Adipocyte (in vitro differentiated cells): ENCODE results near the gene ARHGAP42.

Experiments
- DNase-seq: peaks from one replicate; pipeline ENCODE4 v3.0.0-alpha.2; 2015; ENCODE audit warnings: low read depth
- H3K27me3 ChIP-seq: replicated peaks from 2 replicates; pipeline ENCODE4 v1.7.0; 2013; ENCODE audit warnings: mild to moderate bottlenecking, low read length, moderate library complexity; ENCODE audit not compliant: control insufficient read depth, insufficient read depth
- H3K36me3 ChIP-seq: 2 replicates; pipeline ENCODE4 v1.7.0; 2013; ENCODE audit warnings: low read length, mild to moderate bottlenecking, moderate library complexity; ENCODE audit not compliant: control insufficient read depth, insufficient read depth, severe bottlenecking
- H3K4me1 ChIP-seq: 2 replicates; pipeline ENCODE4 v1.7.0; 2013; ENCODE audit warnings: mild to moderate bottlenecking, low read length, moderate library complexity; ENCODE audit not compliant: control insufficient read depth, insufficient read depth
- H3K4me3 ChIP-seq: 2 replicates; pipeline ENCODE4 v1.7.0; 2013; ENCODE audit warnings: mild to moderate bottlenecking, low read length, moderate library complexity
- H3K9ac ChIP-seq: 2 replicates; pipeline ENCODE4 v1.7.0; 2013; ENCODE audit warnings: mild to moderate bottlenecking, low read length, moderate library complexity
- H3K9me3 ChIP-seq: 2 replicates; pipeline ENCODE4 v1.7.0; 2013; ENCODE audit warnings: mild to moderate bottlenecking, low read length, moderate library complexity; ENCODE audit not compliant: control insufficient read depth

The ARHGAP42 gene

DNA sequence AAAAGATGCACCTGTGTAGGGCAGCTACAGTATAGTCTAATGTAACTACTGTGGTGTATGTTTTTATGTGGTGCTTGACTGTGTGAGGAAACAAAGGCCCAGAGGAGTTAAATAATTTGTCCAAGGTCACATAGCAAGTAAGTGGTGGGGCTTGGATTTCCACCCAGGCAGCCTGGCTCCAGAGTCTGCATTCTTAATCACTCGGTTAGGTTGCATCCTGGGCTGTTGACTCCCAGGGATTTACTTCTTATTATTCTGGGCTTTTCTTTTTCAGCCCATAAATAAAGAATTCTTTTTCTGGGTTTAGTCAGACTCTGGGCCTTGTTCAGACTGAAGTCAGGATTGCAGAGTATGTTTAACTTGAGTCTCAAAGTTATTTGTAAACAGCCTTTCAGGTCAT is 82.1 kb downstream of the ARHGAP42 start:
- Histone ChIP-seq H3K4me3 (no peak overlapping the region), H3K9me3 (no peaks in the 10 kb centered on the region), H3K27me3 (no peaks in the 10 kb centered on the region), H3K36me3 (no peaks in the 10 kb centered on the region), H3K4me1 (no peaks in the 10 kb centered on the region), H3K9ac (no peak overlapping the region)
- DNase-seq, result peak; percentile 41

DNA sequence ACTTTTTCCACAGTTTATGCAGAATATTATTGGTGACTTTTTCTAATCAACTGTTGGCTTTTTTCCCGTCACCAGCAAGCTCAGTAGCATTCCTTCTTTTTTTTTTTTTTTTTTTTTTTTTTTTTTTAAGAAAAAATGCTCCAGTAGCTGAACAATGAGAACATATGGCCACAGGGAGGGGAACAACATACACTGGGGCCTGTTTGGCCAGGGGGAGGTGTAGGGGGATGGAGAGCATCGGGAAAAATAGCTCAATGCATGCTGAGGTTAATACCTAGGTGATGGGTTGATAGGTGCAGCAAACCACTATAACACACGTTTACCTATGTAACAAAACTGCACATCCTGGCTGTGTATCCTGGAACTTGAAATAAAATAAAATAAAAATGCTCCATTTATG is 82.5 kb downstream of the ARHGAP42 start:
- H3K4me1 ChIP-seq, result no peaks in the 10 kb centered on the region
- H3K9me3 ChIP-seq, result no peaks in the 10 kb centered on the region
- H3K36me3 ChIP-seq, result no peaks in the 10 kb centered on the region
- H3K27me3 ChIP-seq, result no peaks in the 10 kb centered on the region
- H3K9ac ChIP-seq, result no peak overlapping the region
- no peak overlapping the region for H3K4me3 ChIP-seq
- no peak for DNase-seq

GRCh38 chr11:100774132-100774531 is 87.0 kb downstream of the ARHGAP42 start:
- Histone ChIP-seq H3K9ac (no peak overlapping the region), H3K36me3 (no peaks in the 10 kb centered on the region), H3K27me3 (no peaks in the 10 kb centered on the region), H3K4me1 (no peaks in the 10 kb centered on the region), H3K4me3 (no peak overlapping the region), H3K9me3 (no peaks in the 10 kb centered on the region)
- DNase-seq, result no peak

GRCh38 chr11:100774859-100775258 is 87.8 kb downstream of the ARHGAP42 start:
- DNase-seq, result no peak

GRCh38 chr11:100776212-100776896 is 89.3 kb downstream of the ARHGAP42 start:
- no peaks in the 10 kb centered on the region for H3K4me1 ChIP-seq
- no peaks in the 10 kb centered on the region for H3K27me3 ChIP-seq
- DNase-seq, result no peak
- no peaks in the 10 kb centered on the region for H3K36me3 ChIP-seq
- H3K9me3 ChIP-seq, result no peaks in the 10 kb centered on the region
- H3K9ac ChIP-seq, result no peak overlapping the region
- H3K4me3 ChIP-seq, result no peak overlapping the region

More at GRCh38 chr11:100774859-100775258, 87.8 kb downstream of the ARHGAP42 start:
- Histone ChIP-seq H3K4me3 (no peak overlapping the region), H3K27me3 (no peaks in the 10 kb centered on the region), H3K9ac (no peak overlapping the region), H3K36me3 (no peaks in the 10 kb centered on the region), H3K4me1 (no peaks in the 10 kb centered on the region), H3K9me3 (no peaks in the 10 kb centered on the region)

GRCh38 chr11:100777103-100777502 is 90.0 kb downstream of the ARHGAP42 start:
- Histone ChIP-seq H3K9ac (no peak overlapping the region), H3K4me3 (no peak overlapping the region), H3K9me3 (no peaks in the 10 kb centered on the region), H3K27me3 (no peaks in the 10 kb centered on the region), H3K36me3 (no peaks in the 10 kb centered on the region), H3K4me1 (no peaks in the 10 kb centered on the region)
- DNase-seq, result no peak

- Histone ChIP-seq H3K4me1 (no peaks in the 10 kb centered on the region), H3K9me3 (no peaks in the 10 kb centered on the region), H3K4me3 (no peak overlapping the region), H3K9ac (no peak overlapping the region), H3K36me3 (no peaks in the 10 kb centered on the region), H3K27me3 (no peaks in the 10 kb centered on the region)
- no peak for DNase-seq
Measured at GRCh38 chr11:100777736-100778135, 90.6 kb downstream of the ARHGAP42 start.

GRCh38 chr11:100778166-100778785 is 91.2 kb downstream of the ARHGAP42 start:
- Histone ChIP-seq H3K27me3 (no peaks in the 10 kb centered on the region), H3K4me3 (no peak overlapping the region), H3K4me1 (no peaks in the 10 kb centered on the region), H3K9ac (no peak overlapping the region), H3K36me3 (no peaks in the 10 kb centered on the region), H3K9me3 (no peaks in the 10 kb centered on the region)
- DNase-seq, result no peak

- no peak for DNase-seq
Measured at GRCh38 chr11:100780470-100780869, 93.4 kb downstream of the ARHGAP42 start.

DNA sequence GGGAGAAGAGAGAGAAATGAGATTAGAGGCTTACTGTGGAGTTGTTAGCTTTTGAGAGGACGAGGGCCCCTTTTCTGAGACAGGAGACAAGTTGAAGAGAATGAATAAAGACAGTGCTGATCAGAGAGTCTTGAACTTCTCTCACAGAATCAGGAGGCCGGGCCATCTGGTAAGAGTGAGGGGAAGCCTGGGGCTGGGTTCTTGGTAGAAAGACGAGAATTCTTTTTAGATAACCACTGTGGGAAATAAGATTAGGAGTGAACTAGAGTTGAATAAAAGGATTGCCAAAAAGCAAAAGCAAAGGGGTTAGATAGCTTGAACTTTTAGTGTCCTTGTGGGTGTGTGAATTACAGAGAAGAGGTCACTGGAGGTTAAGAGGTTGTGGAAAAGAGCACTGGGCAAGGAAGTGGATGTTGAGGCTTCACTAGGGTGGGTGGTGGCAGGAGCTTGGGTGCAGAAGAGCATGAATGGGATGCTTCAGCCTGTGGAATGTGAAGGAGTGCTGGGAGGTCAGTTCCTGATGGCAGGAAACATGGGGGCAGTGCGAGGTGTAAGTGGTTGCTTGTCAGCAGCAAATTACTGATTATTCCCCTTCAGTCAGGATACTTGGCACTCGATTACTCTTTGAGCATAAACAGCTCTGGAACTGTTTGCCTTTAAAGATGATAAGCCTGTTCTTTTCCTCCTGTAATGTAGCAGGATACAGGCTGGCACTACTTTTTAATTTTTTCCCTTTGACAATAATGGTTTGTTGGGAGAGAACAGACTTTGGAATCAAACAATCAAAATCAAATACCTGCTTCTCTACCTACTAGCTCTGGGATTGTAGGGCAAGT is 98.3 kb downstream of the ARHGAP42 start:
- no peaks in the 10 kb centered on the region for H3K36me3 ChIP-seq

More at GRCh38 chr11:100780470-100780869, 93.4 kb downstream of the ARHGAP42 start:
- Histone ChIP-seq H3K36me3 (no peaks in the 10 kb centered on the region), H3K4me3 (no peak overlapping the region), H3K9me3 (no peaks in the 10 kb centered on the region), H3K9ac (no peak overlapping the region), H3K27me3 (no peaks in the 10 kb centered on the region), H3K4me1 (no peaks in the 10 kb centered on the region)

GRCh38 chr11:100788561-100789295 is 101.6 kb downstream of the ARHGAP42 start:
- no peak overlapping the region for H3K9ac ChIP-seq
- no peak overlapping the region for H3K4me3 ChIP-seq
- H3K9me3 ChIP-seq, result no peaks in the 10 kb centered on the region
- H3K4me1 ChIP-seq, result no peaks in the 10 kb centered on the region
- DNase-seq, result no peak
- no peaks in the 10 kb centered on the region for H3K36me3 ChIP-seq
- H3K27me3 ChIP-seq, result no peaks in the 10 kb centered on the region

More for the DNA sequence above, 98.3 kb downstream of the ARHGAP42 start:
- Histone ChIP-seq H3K27me3 (no peaks in the 10 kb centered on the region), H3K4me1 (no peaks in the 10 kb centered on the region), H3K9ac (no peak overlapping the region), H3K9me3 (no peaks in the 10 kb centered on the region), H3K4me3 (no peak overlapping the region)
- DNase-seq, result no peak
